ENCODE measurements around the gene ZNF322.
A peak's percentile ranks its signal among the peaks of the same experiment; 100 is the strongest.

ZNF322 gene

DNA sequence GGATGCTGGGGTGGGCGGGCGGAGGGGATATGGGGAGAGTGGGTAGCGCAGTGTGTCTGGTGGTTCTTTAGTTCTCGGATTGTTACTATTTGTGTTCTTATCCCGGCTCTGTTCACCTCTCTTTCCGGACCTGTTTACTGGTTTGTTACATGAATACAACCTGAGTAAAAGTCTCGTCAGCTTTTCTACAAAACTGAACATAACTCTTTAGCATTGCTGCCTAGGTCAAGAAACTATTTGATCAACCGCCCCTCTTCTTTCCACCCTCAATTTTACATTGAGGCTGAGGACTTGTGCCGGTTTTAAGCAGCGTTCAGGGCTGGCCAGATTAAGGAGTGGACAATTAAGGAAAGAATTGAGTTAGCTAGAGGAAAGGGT, 62.2 kb downstream of the ZNF322 start:
- TF ChIP-seq, protein P1, sequence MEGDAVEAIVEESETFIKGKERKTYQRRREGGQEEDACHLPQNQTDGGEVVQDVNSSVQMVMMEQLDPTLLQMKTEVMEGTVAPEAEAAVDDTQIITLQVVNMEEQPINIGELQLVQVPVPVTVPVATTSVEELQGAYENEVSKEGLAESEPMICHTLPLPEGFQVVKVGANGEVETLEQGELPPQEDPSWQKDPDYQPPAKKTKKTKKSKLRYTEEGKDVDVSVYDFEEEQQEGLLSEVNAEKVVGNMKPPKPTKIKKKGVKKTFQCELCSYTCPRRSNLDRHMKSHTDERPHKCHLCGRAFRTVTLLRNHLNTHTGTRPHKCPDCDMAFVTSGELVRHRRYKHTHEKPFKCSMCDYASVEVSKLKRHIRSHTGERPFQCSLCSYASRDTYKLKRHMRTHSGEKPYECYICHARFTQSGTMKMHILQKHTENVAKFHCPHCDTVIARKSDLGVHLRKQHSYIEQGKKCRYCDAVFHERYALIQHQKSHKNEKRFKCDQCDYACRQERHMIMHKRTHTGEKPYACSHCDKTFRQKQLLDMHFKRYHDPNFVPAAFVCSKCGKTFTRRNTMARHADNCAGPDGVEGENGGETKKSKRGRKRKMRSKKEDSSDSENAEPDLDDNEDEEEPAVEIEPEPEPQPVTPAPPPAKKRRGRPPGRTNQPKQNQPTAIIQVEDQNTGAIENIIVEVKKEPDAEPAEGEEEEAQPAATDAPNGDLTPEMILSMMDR (IDR thresholded peaks at IDR 0.05): no peak
- Histone ChIP-seq H3K27ac (peak overlapping the region; percentile 82), H3K9me3 (ENCODE audit: control insufficient read depth, low read length) (no peaks in the 10 kb centered on the region), H3K79me2 (no peaks in the 10 kb centered on the region), H3K9ac (peak overlapping the region; percentile 46), H3K27me3 (ENCODE audit: control insufficient read depth, insufficient read depth, low read length) (no peaks in the 10 kb centered on the region), H3K4me1 (peaks cover 3% of the 10 kb centered on the region), H3K4me3 (ENCODE audit: low read depth, low read length) (peak overlapping the region; percentile 85), H2AFZ (peak overlapping the region; percentile 80), H3K36me3 (ENCODE audit: control insufficient read depth, insufficient read depth, low read length) (no peaks in the 10 kb centered on the region), H3K4me2 (ENCODE audit: low read length) (peak overlapping the region; percentile 90)

DNA sequence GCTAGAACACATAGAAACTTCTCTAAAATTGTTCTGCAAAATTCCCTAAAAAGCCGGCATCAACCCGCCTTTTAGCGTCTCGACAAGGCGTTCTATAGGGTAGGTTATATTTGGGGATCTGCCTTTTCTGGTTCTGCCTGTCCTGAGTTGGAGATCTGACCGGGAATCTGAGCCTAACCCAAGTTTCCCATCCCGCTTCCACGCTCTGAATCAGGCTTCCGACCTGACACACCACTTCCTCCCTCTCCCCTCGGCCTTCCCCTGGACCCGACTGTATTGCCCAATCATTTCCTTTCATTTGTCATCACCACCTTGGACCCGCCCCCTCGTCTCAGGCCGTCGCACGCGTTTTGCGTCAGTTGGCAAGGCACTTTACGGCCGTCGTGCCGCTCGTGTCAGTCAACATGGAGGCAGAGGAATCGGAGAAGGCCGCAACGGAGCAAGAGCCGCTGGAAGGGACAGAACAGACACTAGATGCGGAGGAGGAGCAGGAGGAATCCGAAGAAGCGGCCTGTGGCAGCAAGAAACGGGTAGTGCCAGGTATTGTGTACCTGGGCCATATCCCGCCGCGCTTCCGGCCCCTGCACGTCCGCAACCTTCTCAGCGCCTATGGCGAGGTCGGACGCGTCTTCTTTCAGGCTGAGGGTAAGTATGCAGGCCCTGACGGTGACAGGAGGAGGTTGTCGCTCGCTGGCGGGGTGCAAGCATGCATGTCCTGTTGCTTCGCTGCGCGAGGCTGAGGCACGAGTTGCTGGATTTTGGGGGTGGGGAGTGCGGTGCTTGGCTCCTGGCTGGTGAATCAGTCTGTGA, 62.8 kb downstream of the ZNF322 start, which contains the start of gene ABT1:
Gene ABT1 (plus strand): TSS at position 375 of the 810 bp plus-strand sequence. CDS start 30 bp downstream, at position 405.
- peak within 1 kb of the TSS; percentile 82 for H3K27ac ChIP-seq
- H3K4me3 ChIP-seq (ENCODE audit: low read depth, low read length): peak within 1 kb of the TSS; percentile 85
- no peaks in the 10 kb centered on the region for H3K9me3 ChIP-seq (ENCODE audit: control insufficient read depth, low read length)
- H3K36me3 ChIP-seq (ENCODE audit: control insufficient read depth, insufficient read depth, low read length): no peaks in the 10 kb centered on the region
- H3K4me1 ChIP-seq: peaks cover 3% of the 10 kb centered on the region
- no peaks in the 10 kb centered on the region for H3K79me2 ChIP-seq
- TF ChIP-seq, protein P1 (IDR thresholded peaks at IDR 0.05): no peak
- H3K4me2 ChIP-seq (ENCODE audit: low read length): peak within 1 kb of the TSS; percentile 90
- H3K27me3 ChIP-seq (ENCODE audit: control insufficient read depth, insufficient read depth, low read length): no peaks in the 10 kb centered on the region
- H3K9ac ChIP-seq: peak within 1 kb of the TSS; percentile 46
- peak within 1 kb of the TSS; percentile 80 for H2AFZ ChIP-seq

DNA sequence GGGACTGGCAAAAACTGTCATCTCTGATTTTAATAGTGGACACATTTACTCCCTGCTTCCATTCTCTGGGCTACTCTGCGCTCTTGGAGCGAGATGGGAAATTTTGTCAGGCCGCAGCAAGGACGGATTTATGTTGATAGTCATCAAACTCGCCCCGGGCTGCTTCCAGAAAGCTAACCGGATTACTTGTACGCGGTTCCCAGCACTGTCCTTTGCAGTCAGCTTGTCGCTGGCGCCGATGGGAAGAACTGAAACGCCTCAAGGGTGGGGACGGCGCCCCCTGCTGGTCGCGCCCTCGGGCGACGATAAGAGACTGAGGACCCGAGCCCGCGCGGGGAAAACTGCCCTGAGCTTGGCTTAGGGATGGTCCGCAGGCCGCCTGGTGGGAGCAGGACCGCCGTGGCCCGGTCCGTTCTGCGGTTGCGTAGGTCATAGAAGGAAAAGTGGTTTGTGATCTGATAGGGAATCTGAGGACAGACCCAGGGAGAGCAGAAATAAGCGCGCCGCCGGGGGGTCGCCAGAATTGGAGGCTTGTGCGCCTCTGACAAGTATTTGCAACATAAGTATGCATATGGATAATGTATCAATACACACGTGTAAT, 63.8 kb downstream of the ZNF322 start:
- no peak overlapping the region for H3K9ac ChIP-seq
- TF ChIP-seq, protein P1 (IDR thresholded peaks at IDR 0.05): peak; percentile 97
- no peaks in the 10 kb centered on the region for H3K36me3 ChIP-seq (ENCODE audit: control insufficient read depth, insufficient read depth, low read length)

DNA sequence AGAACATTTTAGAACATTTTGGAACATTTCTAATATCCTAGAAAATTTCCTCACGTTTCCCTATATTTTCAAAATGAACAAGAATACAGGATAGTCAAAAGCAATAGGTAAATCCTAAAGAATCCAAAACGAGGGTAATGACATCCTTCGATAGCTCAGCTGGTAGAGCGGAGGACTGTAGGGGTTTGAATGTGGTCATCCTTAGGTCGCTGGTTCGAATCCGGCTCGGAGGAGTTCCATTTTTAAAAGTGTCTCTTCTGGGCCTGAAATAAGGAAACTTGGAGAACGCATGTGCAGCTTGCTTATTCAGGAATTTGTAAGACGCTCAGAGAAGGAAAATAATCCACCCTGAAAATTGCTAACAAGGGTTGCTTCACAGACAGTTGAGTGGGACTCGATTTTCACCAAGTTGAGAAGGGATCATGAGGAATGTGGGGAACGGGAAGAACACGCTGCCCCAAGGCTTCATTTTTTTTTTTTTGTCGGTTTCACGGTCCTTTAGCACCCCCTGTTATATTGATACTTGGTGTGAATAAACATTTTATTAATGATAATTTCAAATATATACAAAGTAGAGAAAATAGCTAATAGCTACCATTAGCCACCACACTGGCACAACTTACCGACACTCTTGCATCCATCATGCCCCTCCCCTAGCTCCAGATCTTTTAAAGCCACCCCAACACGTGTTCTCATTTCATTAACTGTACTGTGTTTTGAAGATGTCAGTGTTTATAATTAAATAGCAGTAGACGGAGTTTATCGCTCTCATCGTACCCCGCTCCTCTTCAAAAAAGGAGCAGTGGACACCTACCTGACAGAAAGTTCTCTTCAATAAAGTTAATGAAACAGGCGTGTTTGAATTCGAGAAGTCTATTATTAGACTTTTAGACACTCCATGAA, 64.6 kb downstream of the ZNF322 start:
- peak overlapping the region; percentile 90 for H3K4me2 ChIP-seq (ENCODE audit: low read length)
- peaks cover 3% of the 10 kb centered on the region for H3K4me1 ChIP-seq
- no peaks in the 10 kb centered on the region for H3K27me3 ChIP-seq (ENCODE audit: control insufficient read depth, insufficient read depth, low read length)
- peak overlapping the region; percentile 85 for H3K4me3 ChIP-seq (ENCODE audit: low read depth, low read length)
- TF ChIP-seq, protein P1 (IDR thresholded peaks at IDR 0.05): no peak
- H3K36me3 ChIP-seq (ENCODE audit: control insufficient read depth, insufficient read depth, low read length): no peaks in the 10 kb centered on the region
- peak overlapping the region; percentile 80 for H2AFZ ChIP-seq
- no peak overlapping the region for H3K27ac ChIP-seq
- H3K79me2 ChIP-seq: no peaks in the 10 kb centered on the region
- no peak overlapping the region for H3K9ac ChIP-seq
- no peaks in the 10 kb centered on the region for H3K9me3 ChIP-seq (ENCODE audit: control insufficient read depth, low read length)

More for the DNA sequence above, 63.8 kb downstream of the ZNF322 start:
- Histone ChIP-seq H3K9me3 (ENCODE audit: control insufficient read depth, low read length) (no peaks in the 10 kb centered on the region), H2AFZ (peak overlapping the region; percentile 80), H3K4me1 (peaks cover 3% of the 10 kb centered on the region), H3K27ac (peak overlapping the region; percentile 7), H3K4me2 (ENCODE audit: low read length) (peak overlapping the region; percentile 90), H3K27me3 (ENCODE audit: control insufficient read depth, insufficient read depth, low read length) (no peaks in the 10 kb centered on the region), H3K4me3 (ENCODE audit: low read depth, low read length) (peak overlapping the region; percentile 85), H3K79me2 (no peaks in the 10 kb centered on the region)
